Testis (tissue), 2 donors: ENCODE measurements around the gene HEATR5B.

ENCODE experiments used
- POLR2A ChIP-seq: fragments of 450-650 bp; IDR thresholded peaks from one replicate; pipeline ENCODE4 v1.6.1; 2017; ENCODE audit warnings: antibody characterized with exemption, mild to moderate bottlenecking, moderate library complexity
- TF ChIP-seq, protein P1 (sequence below), 3 experiments: fragments of 450-650 bp in 2 of 3; fragments of 200-600 bp in 1 of 3; sonication (generic) in 1 of 3; IDR thresholded peaks; one replicate each; pipeline ENCODE4 v1.5.1; 2016 to 2019; ENCODE audit warnings: antibody characterized with exemption in 3 of 3, mild to moderate bottlenecking in 2 of 3, moderate library complexity in 1 of 3

DNA sequence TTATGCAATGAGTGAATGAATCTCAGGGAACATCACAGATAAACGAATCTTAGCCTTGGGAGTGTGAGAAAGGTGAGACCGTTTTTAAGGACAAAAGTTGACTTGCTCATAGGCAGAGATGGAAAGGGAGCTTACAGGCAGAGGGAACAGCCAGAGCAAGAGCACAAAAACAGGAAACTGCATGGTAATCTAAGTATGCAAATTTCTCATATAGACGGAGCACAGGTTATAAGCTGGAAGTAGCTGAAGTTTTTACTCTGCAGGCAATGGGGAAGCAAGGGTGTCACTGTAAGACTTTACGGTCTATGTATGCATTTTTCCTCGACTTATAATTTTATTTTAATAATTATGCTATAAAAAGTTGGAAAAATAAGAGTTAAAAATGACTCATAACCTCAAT lies 73.0 kb downstream of the HEATR5B start:
- TF ChIP-seq, protein P1, sequence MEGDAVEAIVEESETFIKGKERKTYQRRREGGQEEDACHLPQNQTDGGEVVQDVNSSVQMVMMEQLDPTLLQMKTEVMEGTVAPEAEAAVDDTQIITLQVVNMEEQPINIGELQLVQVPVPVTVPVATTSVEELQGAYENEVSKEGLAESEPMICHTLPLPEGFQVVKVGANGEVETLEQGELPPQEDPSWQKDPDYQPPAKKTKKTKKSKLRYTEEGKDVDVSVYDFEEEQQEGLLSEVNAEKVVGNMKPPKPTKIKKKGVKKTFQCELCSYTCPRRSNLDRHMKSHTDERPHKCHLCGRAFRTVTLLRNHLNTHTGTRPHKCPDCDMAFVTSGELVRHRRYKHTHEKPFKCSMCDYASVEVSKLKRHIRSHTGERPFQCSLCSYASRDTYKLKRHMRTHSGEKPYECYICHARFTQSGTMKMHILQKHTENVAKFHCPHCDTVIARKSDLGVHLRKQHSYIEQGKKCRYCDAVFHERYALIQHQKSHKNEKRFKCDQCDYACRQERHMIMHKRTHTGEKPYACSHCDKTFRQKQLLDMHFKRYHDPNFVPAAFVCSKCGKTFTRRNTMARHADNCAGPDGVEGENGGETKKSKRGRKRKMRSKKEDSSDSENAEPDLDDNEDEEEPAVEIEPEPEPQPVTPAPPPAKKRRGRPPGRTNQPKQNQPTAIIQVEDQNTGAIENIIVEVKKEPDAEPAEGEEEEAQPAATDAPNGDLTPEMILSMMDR (IDR thresholded peaks at IDR 0.05) = no peak
- no peak for TF ChIP-seq POLR2A
